HCT116 (cell line): ENCODE measurements around the gene GALR3. TPM values are rescaled to one million over a fixed set of nuclear protein-coding genes. Genes with fewer than 3 reads are reported as not detected.

Experiments used
- ATAC-seq: fragments of 200-7000 bp; cut with Tn5 transposase; 2 replicates; pipeline ENCODE4 v1.9.1; 2020; ENCODE audit warnings: mild to moderate bottlenecking, moderate library complexity
- BruUV-seq: library from RNA; stranded (reverse); fragments of 400-500 nt; replicated peaks from 2 replicates; lab custom pipeline; 2021; lab: Mats Ljungman, UMichigan
- CTCF ChIA-PET: fragments of 300-600 bp; sonication (Branson Sonifier 250); formaldehyde crosslinking; loops from one replicate; lab custom pipeline; 2021; ENCODE audit warnings: antibody characterized with exemption; lab: Charles Lee
- POLR2A ChIA-PET: fragments of 300-600, 350-600 bp; sonication (Branson Sonifier 250); formaldehyde crosslinking; loops from one replicate; lab custom pipeline; 2021; ENCODE audit warnings: antibody characterized with exemption; lab: Charles Lee
- RAD21 ChIA-PET, 2 experiments: fragments of 300-600 bp; sonication (Branson Sonifier 250); formaldehyde crosslinking; loops; one replicate each; lab custom pipeline; 2023; ENCODE audit warnings: low total read pairs in 2 of 2; ENCODE audit not compliant: uncharacterized antibody in 2 of 2, unreplicated experiment in 2 of 2, low non-redundant PET in 1 of 2; lab: Charles Lee
- DNase-seq: peaks from one replicate; pipeline ENCODE4 v3.0.0-alpha.2; 2010; ENCODE audit warnings: low read depth, low spot score
- H2AFZ ChIP-seq: fragments of 200-600 bp; shearing (Covaris generic), sonication (generic); 2 replicates; pipeline ENCODE4 v1.6.1; 2017; ENCODE audit warnings: low read depth, mixed run types, mixed read lengths, antibody characterized with exemption, low read length; ENCODE audit not compliant: poor library complexity, severe bottlenecking
- H3K27ac ChIP-seq: 2 replicates; pipeline ENCODE4 v1.5.1; 2012; ENCODE audit warnings: low read depth, low read length
- H3K27me3 ChIP-seq: fragments of 200-600 bp; sonication (generic); 2 replicates; pipeline ENCODE4 v1.6.1; 2016; ENCODE audit warnings: mixed run types, low read length, mixed read lengths; ENCODE audit not compliant: insufficient read depth
- H3K36me3 ChIP-seq, 2 experiments: fragments of 200-500 bp in 1 of 2; fragments of 200-600 bp in 1 of 2; sonication (Bioruptor generic) in 1 of 2; sonication (generic) in 1 of 2; 2 replicates each; pipeline versions ENCODE4 v1.5.1 to v1.6.1; 2014 to 2016; ENCODE audit warnings: low read length in 2 of 2, inconsistent platforms in 1 of 2, mixed read lengths in 1 of 2, mixed run types in 1 of 2; ENCODE audit not compliant: insufficient read depth in 2 of 2, control insufficient read depth in 1 of 2
- H3K4me1 ChIP-seq, 2 experiments: fragments of 200-600 bp in 1 of 2; sonication (generic) in 1 of 2; 2 replicates each; pipeline versions ENCODE4 v1.5.1 to v1.6.1; 2012 to 2017; ENCODE audit warnings: low read length in 2 of 2, inconsistent platforms in 1 of 2, mild to moderate bottlenecking in 1 of 2, mixed read lengths in 1 of 2, mixed run types in 1 of 2, moderate library complexity in 1 of 2; ENCODE audit not compliant: insufficient read depth in 2 of 2, control insufficient read depth in 1 of 2
- H3K4me2 ChIP-seq: fragments of 200-600 bp; sonication (generic); 2 replicates; pipeline ENCODE4 v1.6.1; 2017; ENCODE audit warnings: mixed run types, low read length, mixed read lengths
- H3K4me3 ChIP-seq, 2 experiments: fragments of 200-600 bp in 1 of 2; sonication (generic) in 1 of 2; replicated peaks in 1 of 2; 2 replicates each; pipeline ENCODE4 v1.5.1; 2011 to 2016; ENCODE audit warnings: low read length in 2 of 2, control low read depth in 1 of 2, low read depth in 1 of 2, mild to moderate bottlenecking in 1 of 2, mixed read lengths in 1 of 2, mixed run types in 1 of 2
- H3K79me2 ChIP-seq: fragments of 200-600 bp; sonication (generic); 2 replicates; pipeline ENCODE4 v1.6.1; 2017; ENCODE audit warnings: mild to moderate bottlenecking, mixed run types, low read length, moderate library complexity, mixed read lengths; ENCODE audit not compliant: insufficient read depth
- H3K9ac ChIP-seq: fragments of 200-600 bp; sonication (generic); 2 replicates; pipeline ENCODE4 v1.6.1; 2016; ENCODE audit warnings: low read length, mixed read lengths
- H3K9me2 ChIP-seq: fragments of 200-600 bp; sonication (generic), shearing (Covaris generic); 2 replicates; pipeline ENCODE4 v1.6.1; 2017; ENCODE audit warnings: mixed run types, mild to moderate bottlenecking, moderate library complexity; ENCODE audit not compliant: insufficient read depth
- H3K9me3 ChIP-seq, 2 experiments: fragments of 200-500 bp in 1 of 2; fragments of 200-600 bp in 1 of 2; sonication (Bioruptor generic) in 1 of 2; sonication (generic) in 1 of 2; 2 replicates each; pipeline ENCODE4 v1.6.1; 2014 to 2017; ENCODE audit warnings: low read length in 2 of 2, mixed read lengths in 2 of 2, inconsistent platforms in 1 of 2, low read depth in 1 of 2, mild to moderate bottlenecking in 1 of 2, mixed run types in 1 of 2, moderate library complexity in 1 of 2; ENCODE audit not compliant: control insufficient read depth in 1 of 2, insufficient read depth in 1 of 2
- H4K20me1 ChIP-seq: fragments of 200-600 bp; sonication (generic), shearing (Covaris generic); 2 replicates; pipeline ENCODE4 v1.6.1; 2017; ENCODE audit warnings: mixed run types, mild to moderate bottlenecking, moderate library complexity; ENCODE audit not compliant: insufficient read depth
- ATF3 ChIP-seq: IDR thresholded peaks from 2 replicates; pipeline ENCODE4 v1.6.1; 2012
- CBX3 ChIP-seq: IDR thresholded peaks from 2 replicates; pipeline ENCODE4 v1.6.1; 2012; ENCODE audit warnings: low read depth
- CTCF ChIP-seq, 3 experiments: fragments of 200-600 bp in 1 of 3; sonication (generic) in 1 of 3; IDR thresholded peaks in 2 of 3; conservative IDR thresholded peaks in 1 of 3; 2 replicates each; pipeline ENCODE4 v1.5.1; 2012 to 2017; ENCODE audit warnings: low read depth in 2 of 3, low read length in 2 of 3, antibody characterized with exemption in 1 of 3, borderline replicate concordance in 1 of 3, control low read depth in 1 of 3, mild to moderate bottlenecking in 1 of 3, mixed read lengths in 1 of 3, mixed run types in 1 of 3, moderate library complexity in 1 of 3; ENCODE audit not compliant: insufficient read depth in 1 of 3
- EGR1 ChIP-seq: IDR thresholded peaks from 2 replicates; pipeline ENCODE4 v1.6.1; 2012; ENCODE audit warnings: low read depth
- EZH2 ChIP-seq: fragments of 200-600 bp; sonication (generic); IDR thresholded peaks from 2 replicates; pipeline ENCODE4 v1.6.1; 2017; ENCODE audit warnings: antibody characterized with exemption, mixed run types
- EZH2phosphoT487 ChIP-seq: fragments of 200-600 bp; IDR thresholded peaks from 2 replicates; pipeline ENCODE4 v1.6.1; 2018; ENCODE audit warnings: antibody characterized with exemption, borderline replicate concordance
- MAX ChIP-seq: IDR thresholded peaks from 2 replicates; pipeline ENCODE4 v1.6.1; 2012
- POLR2A ChIP-seq: IDR thresholded peaks from 2 replicates; pipeline ENCODE4 v1.7.0; 2011; ENCODE audit warnings: borderline replicate concordance; ENCODE audit not compliant: insufficient read depth, insufficient read length; ENCODE audit errors: extremely low read depth
- POLR2AphosphoS5 ChIP-seq: IDR thresholded peaks from 2 replicates; pipeline ENCODE4 v1.6.1; 2011; ENCODE audit warnings: mild to moderate bottlenecking, low read depth, low read length, moderate library complexity
- REST ChIP-seq: IDR thresholded peaks from 2 replicates; pipeline ENCODE4 v1.6.1; 2012; ENCODE audit warnings: low read depth
- SIN3A ChIP-seq: IDR thresholded peaks from 2 replicates; pipeline ENCODE4 v1.6.1; 2012; ENCODE audit warnings: low read depth
- SP1 ChIP-seq: IDR thresholded peaks from 2 replicates; pipeline ENCODE4 v1.6.1; 2012; ENCODE audit warnings: low read depth
- SRF ChIP-seq: IDR thresholded peaks from 2 replicates; pipeline ENCODE4 v1.6.1; 2012; ENCODE audit warnings: low read depth
- TCF7L2 ChIP-seq: IDR thresholded peaks from 2 replicates; pipeline ENCODE4 v1.7.0; 2011; ENCODE audit warnings: borderline replicate concordance, inconsistent platforms; ENCODE audit not compliant: insufficient read depth, insufficient read length; ENCODE audit errors: extremely low read depth
- YY1 ChIP-seq: IDR thresholded peaks from 2 replicates; pipeline ENCODE4 v1.6.1; 2011; ENCODE audit warnings: low read length, low read depth, moderate library complexity, mild to moderate bottlenecking; ENCODE audit not compliant: insufficient replicate concordance; ENCODE audit errors: extremely low read depth
- ZBTB33 ChIP-seq: IDR thresholded peaks from 2 replicates; pipeline ENCODE4 v1.6.1; 2011; ENCODE audit warnings: mild to moderate bottlenecking, low read length, moderate library complexity; ENCODE audit not compliant: insufficient replicate concordance; ENCODE audit errors: extremely low read depth
- ZFX ChIP-seq: fragments of 450-650 bp; IDR thresholded peaks from 2 replicates; pipeline ENCODE4 v1.6.1; 2017
- intact Hi-C: fragments of 100-400 bp; cut with micrococcal nuclease; formaldehyde crosslinking; loops from 2 replicates; pipeline ENCODE4 v1.10.0; 2022
- total RNA-seq: library from RNA; stranded (reverse); gene quantifications from one replicate; pipeline ENCODE4 v1.2.1, GENCODE V29; 2021; ENCODE audit not compliant: unreplicated experiment

The GALR3 gene
- total RNA-seq, 1 experiment from 2014 or later, result 0.32 TPM

GRCh38 chr22:37804881-37805809 lies 18.0 kb upstream of the GALR3 start:
- Histone ChIP-seq H3K9me2 (no peaks in the 10 kb centered on the region), H3K79me2 (peaks cover 45% of the 10 kb centered on the region), H3K9ac (peak overlapping the region; percentile 98), H3K9me3 (no peaks in the 10 kb centered on the region), H3K4me3 (peak overlapping the region; percentile 80 to 95), H3K27ac (peak overlapping the region; percentile 87), H3K36me3 (no peaks in the 10 kb centered on the region), H3K4me2 (peak overlapping the region; percentile 91), H3K4me1 (peaks cover 18 to 69% of the 10 kb centered on the region in 2 experiments; a peak in 3 of 4 replicates), H4K20me1 (no peaks in the 10 kb centered on the region), H2AFZ (no peak overlapping the region), H3K27me3 (no peaks in the 10 kb centered on the region)
- ChIA-PET CTCF (interaction anchor here (1.5 kb wide), 1 partner anchor 22 kb away, joined by 6 read pairs; no protein-coding TSS in a partner anchor), RAD21 (no interaction called here), POLR2A (interaction anchor here (1.0 to 4.3 kb wide), 15 partner anchors 10 to 197 kb away, joined by 3 to 38 read pairs (median 7); partner anchors contain the start of genes ANKRD54, GGA1, LGALS1 and PDXP)
- DNase-seq, result peak; percentile 67
- no TSS peak for BruUV-seq
- peak; percentile 35 for ATAC-seq
- intact Hi-C loops, result loop anchor here (5.0 kb wide), 1 partner anchor 198 kb away; the partner anchor contains the start of gene GGA1
- peak; percentile 76 for TF ChIP-seq SP1
- TF ChIP-seq POLR2A, result peak; percentile 94
- no peak for TF ChIP-seq CTCF (IDR thresholded peaks at IDR 0.05 in 2 of 3, conservative IDR thresholded peaks at IDR 0.05 in 1 of 3; ENCODE audit: borderline replicate concordance in 1 of 3, insufficient read depth in 1 of 3, low read depth in 2 of 3, low read length in 2 of 3)
- TF ChIP-seq TCF7L2, result peak; percentile 39
- no peak for TF ChIP-seq SRF
- TF ChIP-seq MAX, result peak; percentile 72
- TF ChIP-seq REST, result no peak
- peak; percentile 61; the same call in 1 of the 2 replicates for TF ChIP-seq ZFX
- peak; percentile 78 for TF ChIP-seq ZBTB33
- no peak for TF ChIP-seq EZH2phosphoT487
- peak; percentile 98 for TF ChIP-seq POLR2AphosphoS5
- TF ChIP-seq CBX3, result peak; percentile 76; the same call in 1 of the 2 replicates
- no peak for TF ChIP-seq EZH2
- TF ChIP-seq EGR1, result no peak
- peak; percentile 83 for TF ChIP-seq YY1
- TF ChIP-seq SIN3A, result peak; percentile 100
- no peak for TF ChIP-seq ATF3
